ENCODE data around the gene IQGAP3. TPM values are rescaled to one million over a fixed set of nuclear protein-coding genes. Genes with fewer than 3 reads are reported as not detected.
A peak's percentile ranks its signal among the peaks of the same experiment; 100 is the strongest.
"Not testable (repeated sequence)": the region's sequence is repeated elsewhere in the genome, so short reads cannot be mapped to it uniquely, and the experiment has no call there.

IQGAP3 gene
- polyA plus RNA-seq, 1 donor = 13.9 TPM

- H3K36me3 ChIP-seq (ENCODE audit: control insufficient read depth, insufficient read depth, low read length); H3K9me3 ChIP-seq (ENCODE audit: control insufficient read depth, low read depth, low read length); H3K27me3 ChIP-seq (ENCODE audit: control insufficient read depth, insufficient read depth, low read length); H3K4me1 ChIP-seq (ENCODE audit: control insufficient read depth, insufficient read depth, low read length); DNase-seq; H3K4me3 ChIP-seq (ENCODE audit: low read length); H3K27ac ChIP-seq (ENCODE audit: low read length): not testable (repeated sequence)
- WGBS (ENCODE audit: insufficient coverage, low lambda C conversion rate) = no CpG with 5 or more reads among the region's 4 CpGs
Measured at GRCh38 chr1:156607344-156607743, 35.0 kb upstream of the IQGAP3 start.

DNA sequence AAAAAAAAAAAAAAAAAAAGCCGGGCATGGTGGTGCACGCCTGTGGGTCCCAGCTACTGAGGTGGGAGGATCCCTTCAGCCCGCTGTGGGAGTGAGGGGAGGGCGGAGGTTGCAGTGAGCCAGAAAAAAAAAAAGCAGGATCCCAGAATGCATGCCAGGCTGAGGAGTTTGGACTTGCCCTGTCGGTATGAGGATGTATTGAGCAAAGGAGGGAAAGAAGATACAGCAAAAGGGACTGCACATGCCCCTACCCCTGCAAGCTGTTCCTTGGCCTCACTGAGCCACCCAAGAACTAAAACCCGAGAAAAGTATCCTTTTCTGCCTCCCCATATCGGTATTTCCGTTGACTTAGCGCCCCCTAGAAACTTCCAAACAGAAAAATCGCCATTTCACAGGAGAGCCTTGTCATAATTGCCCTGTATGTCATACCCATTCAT, 30.2 kb upstream of the IQGAP3 start:
- 20% methylated on average over 1 of the region's 10 CpGs for WGBS (ENCODE audit: insufficient coverage, low lambda C conversion rate)
- Histone ChIP-seq H3K27ac (ENCODE audit: low read length) (no peak overlapping the region), H3K4me1 (ENCODE audit: control insufficient read depth, insufficient read depth, low read length) (peaks cover 6% of the 10 kb centered on the region), H3K4me3 (ENCODE audit: low read length) (no peak overlapping the region), H3K27me3 (ENCODE audit: control insufficient read depth, insufficient read depth, low read length) (no peaks in the 10 kb centered on the region), H3K9me3 (ENCODE audit: control insufficient read depth, low read depth, low read length) (no peaks in the 10 kb centered on the region), H3K36me3 (ENCODE audit: control insufficient read depth, insufficient read depth, low read length) (peaks cover 13% of the 10 kb centered on the region)
- DNase-seq = no peak

DNA sequence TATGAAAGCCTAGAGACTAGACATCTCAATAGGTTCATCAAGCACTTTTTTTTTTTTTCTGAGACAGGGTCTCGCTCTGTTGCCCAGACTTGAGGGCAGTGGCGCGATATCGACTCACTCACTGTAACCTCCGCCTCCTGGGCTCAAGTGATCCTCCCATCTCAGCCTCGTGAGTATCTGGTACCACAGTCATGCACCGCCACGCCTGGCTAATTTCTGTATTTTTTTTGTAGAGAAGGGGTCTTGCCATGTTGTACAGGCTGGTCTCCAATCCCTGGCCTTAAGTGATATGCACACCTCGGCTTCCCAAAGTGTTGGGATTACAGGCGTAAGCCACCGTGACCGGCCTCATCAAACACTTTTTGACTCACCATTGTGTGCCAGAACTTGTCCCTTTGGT, 29.5 kb upstream of the IQGAP3 start:
- DNase-seq = no peak
- Histone ChIP-seq H3K27me3 (ENCODE audit: control insufficient read depth, insufficient read depth, low read length) (no peaks in the 10 kb centered on the region), H3K36me3 (ENCODE audit: control insufficient read depth, insufficient read depth, low read length) (peaks cover 18% of the 10 kb centered on the region), H3K27ac (ENCODE audit: low read length) (peak overlapping the region; percentile 64), H3K4me1 (ENCODE audit: control insufficient read depth, insufficient read depth, low read length) (peaks cover 6% of the 10 kb centered on the region), H3K9me3 (ENCODE audit: control insufficient read depth, low read depth, low read length) (no peaks in the 10 kb centered on the region), H3K4me3 (ENCODE audit: low read length) (peak overlapping the region; percentile 89)
- WGBS (ENCODE audit: insufficient coverage, low lambda C conversion rate) = no CpG with 5 or more reads among the region's 12 CpGs

GRCh38 chr1:156601122-156601830, 28.9 kb upstream of the IQGAP3 start, which contains the start of gene GPATCH4:
GPATCH4 (minus strand) TSS chr1:156601479.
- no CpG with 5 or more reads among the region's 35 CpGs for WGBS (ENCODE audit: insufficient coverage, low lambda C conversion rate)
- H3K27ac ChIP-seq (ENCODE audit: low read length) = peak within 1 kb of the TSS; percentile 64
- peaks cover 25% of the 10 kb centered on the region for H3K36me3 ChIP-seq (ENCODE audit: control insufficient read depth, insufficient read depth, low read length)

GRCh38 chr1:156600733-156601121, 28.4 kb upstream of the IQGAP3 start:
- 0% methylated on average over 8 of the region's 13 CpGs for WGBS (ENCODE audit: insufficient coverage, low lambda C conversion rate)
- H3K36me3 ChIP-seq (ENCODE audit: control insufficient read depth, insufficient read depth, low read length) = peaks cover 30% of the 10 kb centered on the region
- peaks cover 6% of the 10 kb centered on the region for H3K4me1 ChIP-seq (ENCODE audit: control insufficient read depth, insufficient read depth, low read length)
- H3K27me3 ChIP-seq (ENCODE audit: control insufficient read depth, insufficient read depth, low read length) = no peaks in the 10 kb centered on the region
- no peak for DNase-seq
- no peaks in the 10 kb centered on the region for H3K9me3 ChIP-seq (ENCODE audit: control insufficient read depth, low read depth, low read length)
- peak overlapping the region; percentile 89 for H3K4me3 ChIP-seq (ENCODE audit: low read length)
- peak overlapping the region; percentile 64 for H3K27ac ChIP-seq (ENCODE audit: low read length)

More at GRCh38 chr1:156601122-156601830, 28.9 kb upstream of the IQGAP3 start, which contains the start of gene GPATCH4:
- Histone ChIP-seq H3K4me1 (ENCODE audit: control insufficient read depth, insufficient read depth, low read length) (peaks cover 6% of the 10 kb centered on the region), H3K27me3 (ENCODE audit: control insufficient read depth, insufficient read depth, low read length) (no peaks in the 10 kb centered on the region), H3K4me3 (ENCODE audit: low read length) (peak within 1 kb of the TSS; percentile 89), H3K9me3 (ENCODE audit: control insufficient read depth, low read depth, low read length) (no peaks in the 10 kb centered on the region)
- peak; percentile 56 to 84 for DNase-seq

DNA sequence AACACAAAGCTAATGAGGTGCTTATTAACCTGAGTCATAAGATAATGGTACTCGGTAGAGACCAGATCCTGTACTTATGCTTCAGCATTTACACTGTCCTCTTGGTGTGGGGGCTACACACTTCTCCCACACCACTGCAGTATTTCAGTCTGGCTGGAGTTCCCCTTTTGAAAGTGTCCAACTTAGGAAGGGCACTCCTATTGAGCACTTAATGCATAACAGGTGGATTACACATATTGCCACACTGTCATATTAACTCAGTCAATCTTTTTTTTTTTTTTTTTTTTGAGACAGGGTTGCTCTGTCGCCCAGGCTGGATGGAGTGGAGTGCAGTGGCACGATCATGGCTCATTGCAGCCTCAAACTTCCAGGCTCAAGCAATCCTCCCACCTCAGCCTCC, 27.4 kb upstream of the IQGAP3 start:
- H3K27ac ChIP-seq (ENCODE audit: low read length) = no peak overlapping the region
- no peaks in the 10 kb centered on the region for H3K9me3 ChIP-seq (ENCODE audit: control insufficient read depth, low read depth, low read length)
- peaks cover 6% of the 10 kb centered on the region for H3K4me1 ChIP-seq (ENCODE audit: control insufficient read depth, insufficient read depth, low read length)
- H3K4me3 ChIP-seq (ENCODE audit: low read length) = no peak overlapping the region
- WGBS (ENCODE audit: insufficient coverage, low lambda C conversion rate) = no CpG with 5 or more reads among the region's 3 CpGs
- H3K36me3 ChIP-seq (ENCODE audit: control insufficient read depth, insufficient read depth, low read length) = peaks cover 39% of the 10 kb centered on the region
- H3K27me3 ChIP-seq (ENCODE audit: control insufficient read depth, insufficient read depth, low read length) = no peaks in the 10 kb centered on the region
- DNase-seq = no peak

GRCh38 chr1:156598731-156599432, 26.5 kb upstream of the IQGAP3 start:
- Histone ChIP-seq H3K27me3 (ENCODE audit: control insufficient read depth, insufficient read depth, low read length) (no peaks in the 10 kb centered on the region), H3K36me3 (ENCODE audit: control insufficient read depth, insufficient read depth, low read length) (peaks cover 48% of the 10 kb centered on the region), H3K9me3 (ENCODE audit: control insufficient read depth, low read depth, low read length) (no peaks in the 10 kb centered on the region), H3K4me3 (ENCODE audit: low read length) (no peak overlapping the region), H3K27ac (ENCODE audit: low read length) (no peak overlapping the region), H3K4me1 (ENCODE audit: control insufficient read depth, insufficient read depth, low read length) (peaks cover 6% of the 10 kb centered on the region)
- DNase-seq = no peak
- no CpG with 5 or more reads among the region's 4 CpGs for WGBS (ENCODE audit: insufficient coverage, low lambda C conversion rate)

DNA sequence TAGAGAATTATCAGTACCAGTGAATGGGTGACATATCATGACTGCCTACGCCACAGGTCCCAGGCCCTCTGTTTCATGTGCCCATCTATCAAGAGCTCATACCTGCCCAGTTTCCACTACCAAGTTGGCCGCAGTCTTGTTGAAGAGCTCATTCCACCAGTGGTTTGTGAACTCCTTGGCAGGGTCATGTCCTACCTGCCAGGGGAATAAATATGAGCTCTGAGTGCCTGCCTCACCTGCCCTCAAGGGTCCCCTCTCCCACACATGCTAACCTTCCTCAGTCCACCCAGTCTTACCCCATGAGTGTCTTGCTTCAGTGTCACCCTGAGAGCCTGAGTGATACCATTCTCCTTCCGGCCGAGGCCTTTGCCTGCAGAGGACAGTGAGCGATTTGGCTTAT, 25.8 kb upstream of the IQGAP3 start:
- H3K4me1 ChIP-seq (ENCODE audit: control insufficient read depth, insufficient read depth, low read length) = peaks cover 6% of the 10 kb centered on the region
- no peaks in the 10 kb centered on the region for H3K27me3 ChIP-seq (ENCODE audit: control insufficient read depth, insufficient read depth, low read length)
- H3K4me3 ChIP-seq (ENCODE audit: low read length) = no peak overlapping the region
- no peak for DNase-seq
- WGBS (ENCODE audit: insufficient coverage, low lambda C conversion rate) = no CpG with 5 or more reads among the region's 5 CpGs
- H3K9me3 ChIP-seq (ENCODE audit: control insufficient read depth, low read depth, low read length) = no peaks in the 10 kb centered on the region
- peaks cover 56% of the 10 kb centered on the region for H3K36me3 ChIP-seq (ENCODE audit: control insufficient read depth, insufficient read depth, low read length)
- no peak overlapping the region for H3K27ac ChIP-seq (ENCODE audit: low read length)

GRCh38 chr1:156596426-156596825, 24.1 kb upstream of the IQGAP3 start:
- Histone ChIP-seq H3K27me3 (ENCODE audit: control insufficient read depth, insufficient read depth, low read length) (no peaks in the 10 kb centered on the region), H3K36me3 (ENCODE audit: control insufficient read depth, insufficient read depth, low read length) (peaks cover 59% of the 10 kb centered on the region), H3K9me3 (ENCODE audit: control insufficient read depth, low read depth, low read length) (peaks cover 2% of the 10 kb centered on the region), H3K4me1 (ENCODE audit: control insufficient read depth, insufficient read depth, low read length) (peaks cover 2% of the 10 kb centered on the region), H3K4me3 (ENCODE audit: low read length) (no peak overlapping the region), H3K27ac (ENCODE audit: low read length) (no peak overlapping the region)
- DNase-seq = no peak
- no CpG with 5 or more reads among the region's 3 CpGs for WGBS (ENCODE audit: insufficient coverage, low lambda C conversion rate)

DNA sequence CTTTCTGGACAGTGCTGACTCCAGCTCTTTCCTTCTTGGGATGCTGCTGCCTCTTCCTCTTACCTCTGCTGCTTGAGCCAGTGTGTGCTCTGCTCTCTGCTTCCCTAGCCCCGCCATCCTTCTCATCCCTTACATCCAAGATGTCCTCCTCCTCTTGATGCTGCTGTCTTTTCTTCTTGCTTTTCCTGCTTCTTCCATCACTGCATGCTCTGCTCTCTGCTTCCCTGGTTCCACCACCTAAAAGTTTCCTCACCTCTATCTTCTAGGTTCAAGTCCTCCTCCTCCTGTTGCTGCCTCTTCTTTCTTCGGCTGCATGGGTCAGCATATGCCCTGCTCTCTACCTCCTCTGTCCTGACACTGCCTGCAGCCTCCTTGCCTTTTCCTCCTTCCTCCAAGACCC, 22.7 kb upstream of the IQGAP3 start:
- Histone ChIP-seq H3K9me3 (ENCODE audit: control insufficient read depth, low read depth, low read length) (peaks cover 2% of the 10 kb centered on the region), H3K36me3 (ENCODE audit: control insufficient read depth, insufficient read depth, low read length) (peaks cover 59% of the 10 kb centered on the region), H3K4me3 (ENCODE audit: low read length) (no peak overlapping the region), H3K27me3 (ENCODE audit: control insufficient read depth, insufficient read depth, low read length) (no peaks in the 10 kb centered on the region), H3K27ac (ENCODE audit: low read length) (no peak overlapping the region), H3K4me1 (ENCODE audit: control insufficient read depth, insufficient read depth, low read length) (peaks cover 6% of the 10 kb centered on the region)
- DNase-seq = no peak
- 90% methylated on average over 2 of the region's 2 CpGs for whole genome bisulfite sequencing (ENCODE audit: insufficient coverage, low lambda C conversion rate)

Measured in large intestine (tissue), 3 donors.